Measurements from ENCODE around the gene NAV2. TPM values are rescaled to one million over a fixed set of nuclear protein-coding genes. Genes with fewer than 3 reads are reported as not detected.
A peak's percentile ranks its signal among the peaks of the same experiment; 100 is the strongest.

Gene NAV2
- total and polyA plus RNA-seq, 2 experiments from 2014 or later: 26.0 to 45.0 TPM

GRCh38 chr11:20030472-20030871 is 317.8 kb downstream of the NAV2 start (continued):
- TF ChIP-seq REST (IDR thresholded peaks at IDR 0.05; ENCODE audit: unreplicated experiment) (no peak), CREB1 (CRISPR knock-in tag; IDR thresholded peaks at IDR 0.05; ENCODE audit: low read depth) (no peak)

DNA sequence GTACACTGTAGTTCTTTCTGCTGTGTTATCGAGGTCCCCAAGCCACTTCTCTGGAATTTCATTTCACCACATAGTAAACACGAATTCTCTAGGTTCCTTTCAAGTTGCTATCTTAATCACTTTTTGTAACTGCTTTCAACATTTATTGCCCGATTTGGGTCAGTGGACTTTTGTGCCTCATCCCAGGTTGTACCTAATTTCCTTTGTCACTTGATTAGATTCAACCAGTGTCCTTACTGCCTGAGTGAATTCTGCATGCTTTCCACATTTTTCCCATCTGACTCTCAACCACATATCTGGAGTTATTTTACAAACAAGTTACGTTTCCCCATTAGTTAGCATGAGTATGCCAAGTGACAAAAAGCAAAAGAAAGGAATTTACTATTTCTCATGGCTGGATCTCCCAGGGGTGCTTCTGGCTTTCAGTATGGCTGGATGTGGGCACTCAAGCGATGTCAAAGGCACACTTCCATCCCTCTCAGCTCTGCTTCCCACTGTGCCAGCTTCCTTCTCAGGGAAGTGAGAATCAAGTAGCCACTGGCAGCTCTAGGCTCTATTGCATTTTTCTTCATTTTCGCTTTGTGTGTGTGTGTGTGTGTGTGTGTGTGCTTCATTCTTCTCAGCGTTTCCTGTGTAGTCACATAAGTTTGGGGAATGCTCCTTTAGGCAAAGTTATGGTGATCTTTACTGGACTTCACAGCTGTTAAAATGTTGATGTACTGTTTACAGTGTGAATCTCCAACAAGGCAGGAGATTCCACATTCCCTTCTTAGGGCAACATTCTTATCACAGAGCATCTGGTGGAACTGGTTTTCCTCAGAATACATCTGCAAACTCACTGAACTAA is 318.7 kb downstream of the NAV2 start:
- peak overlapping the region; percentile 35 for H3K4me3 Mint-ChIP-seq

More for the DNA sequence above, 318.7 kb downstream of the NAV2 start:
- peak overlapping the region; percentile 67 for H3K27ac ChIP-seq (ENCODE audit: low read depth)
- Mint-ChIP-seq H3K9me3 (no peaks in the 10 kb centered on the region; the same call in 2 of the 3 replicates), H3K36me3 (ENCODE audit: low read depth) (peaks cover 17% of the 10 kb centered on the region), H3K4me1 (peaks cover 86% of the 10 kb centered on the region), H3K27me3 (ENCODE audit: insufficient read depth, low read depth, poor library complexity) (peaks cover 25% of the 10 kb centered on the region), H3K27ac (peak overlapping the region; percentile 31)
- H3K79me2 ChIP-seq (replicated peaks; ENCODE audit: insufficient read depth): peaks cover 61% of the 10 kb centered on the region
- TF ChIP-seq EZH2phosphoT487 (IDR thresholded peaks at IDR 0.05; ENCODE audit: unreplicated experiment) (no peak), ZNF114 (CRISPR knock-in tag; IDR thresholded peaks at IDR 0.05) (no peak), ETS1 (IDR thresholded peaks at IDR 0.05) (no peak), CREB1 (CRISPR knock-in tag; IDR thresholded peaks at IDR 0.05; ENCODE audit: low read depth) (no peak), EZH2 (IDR thresholded peaks at IDR 0.05; ENCODE audit: low read depth, unreplicated experiment) (no peak), NANOG (IDR thresholded peaks at IDR 0.05; ENCODE audit: borderline replicate concordance) (no peak), STAT1 (IDR thresholded peaks at IDR 0.05; ENCODE audit: unreplicated experiment) (no peak), JUNB (IDR thresholded peaks at IDR 0.05; ENCODE audit: unreplicated experiment) (no peak)
- TF ChIP-seq, protein P1, sequence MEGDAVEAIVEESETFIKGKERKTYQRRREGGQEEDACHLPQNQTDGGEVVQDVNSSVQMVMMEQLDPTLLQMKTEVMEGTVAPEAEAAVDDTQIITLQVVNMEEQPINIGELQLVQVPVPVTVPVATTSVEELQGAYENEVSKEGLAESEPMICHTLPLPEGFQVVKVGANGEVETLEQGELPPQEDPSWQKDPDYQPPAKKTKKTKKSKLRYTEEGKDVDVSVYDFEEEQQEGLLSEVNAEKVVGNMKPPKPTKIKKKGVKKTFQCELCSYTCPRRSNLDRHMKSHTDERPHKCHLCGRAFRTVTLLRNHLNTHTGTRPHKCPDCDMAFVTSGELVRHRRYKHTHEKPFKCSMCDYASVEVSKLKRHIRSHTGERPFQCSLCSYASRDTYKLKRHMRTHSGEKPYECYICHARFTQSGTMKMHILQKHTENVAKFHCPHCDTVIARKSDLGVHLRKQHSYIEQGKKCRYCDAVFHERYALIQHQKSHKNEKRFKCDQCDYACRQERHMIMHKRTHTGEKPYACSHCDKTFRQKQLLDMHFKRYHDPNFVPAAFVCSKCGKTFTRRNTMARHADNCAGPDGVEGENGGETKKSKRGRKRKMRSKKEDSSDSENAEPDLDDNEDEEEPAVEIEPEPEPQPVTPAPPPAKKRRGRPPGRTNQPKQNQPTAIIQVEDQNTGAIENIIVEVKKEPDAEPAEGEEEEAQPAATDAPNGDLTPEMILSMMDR (conservative IDR thresholded peaks at IDR 0.05; ENCODE audit: low read depth in 2 of 2): no peak
- 0 out of 2 replicates have a peak, but pooled peaks cover 3% of the 10 kb centered on the region for H3F3A ChIP-seq (replicated peaks; ENCODE audit: low read depth)
- no peak overlapping the region for H2AFZ ChIP-seq
- H3K4me3 ChIP-seq: peak overlapping the region; percentile 7
- H3K27me3 ChIP-seq (ENCODE audit: insufficient read depth): no peaks in the 10 kb centered on the region; the same call in 1 of the 2 replicates
- no peaks in the 10 kb centered on the region for H3K9me2 ChIP-seq (ENCODE audit: insufficient read depth)
- peaks cover 66% of the 10 kb centered on the region for H3K4me1 ChIP-seq (ENCODE audit: insufficient read depth)
- H3K4me2 ChIP-seq: peak overlapping the region; percentile 27
- DNase-seq (ENCODE audit: low spot score) (peak; percentile 62), ATAC-seq (peak; percentile 7; the same call in 2 of the 3 replicates)
- no peaks in the 10 kb centered on the region for H4K20me1 ChIP-seq (replicated peaks; ENCODE audit: insufficient read depth)
- H3K36me3 ChIP-seq (ENCODE audit: insufficient read depth): no peaks in the 10 kb centered on the region

All from GM23338 (cell line).